CD4-positive, alpha-beta T cell (primary cell): ENCODE data around the gene TUBAL3. TPM values are rescaled to one million over a fixed set of nuclear protein-coding genes. Genes with fewer than 3 reads are reported as not detected.

Source experiments
- ATAC-seq: fragments of 200-7000 bp; cut with Tn5 transposase; one replicate; pipeline ENCODE4 v1.10.0; 2022; ENCODE audit warnings: mild to moderate bottlenecking; ENCODE audit not compliant: poor library complexity
- CTCF ChIA-PET: fragments of 350-600 bp; sonication (Branson Sonifier 250); formaldehyde crosslinking; loops from one replicate; lab custom pipeline; 2021; ENCODE audit warnings: antibody characterized with exemption, inconsistent platforms; lab: Charles Lee
- POLR2A ChIA-PET: fragments of 350-600 bp; sonication (Branson Sonifier 250); formaldehyde crosslinking; loops from one replicate; lab custom pipeline; 2021; ENCODE audit warnings: antibody characterized with exemption, inconsistent platforms; lab: Charles Lee
- DNase-seq, 14 experiments: peaks; one replicate each; pipeline ENCODE4 v3.0.0-alpha.2; 2013 to 2020; ENCODE audit warnings: mixed read lengths in 2 of 14
- H3K27ac ChIP-seq, 2 donors: one replicate each; pipeline versions ENCODE4 v1.5.1 to v1.7.0; 2013; ENCODE audit warnings: low read length in 2 of 2, low read depth in 1 of 2, mild to moderate bottlenecking in 1 of 2
- H3K27me3 ChIP-seq, 2 experiments: 1 replicate in 1 of 2; 2 replicates in 1 of 2; pipeline versions ENCODE4 v1.6.1 to v1.7.0; 2013; ENCODE audit warnings: low read length in 2 of 2, control low read depth in 1 of 2, mild to moderate bottlenecking in 1 of 2, moderate library complexity in 1 of 2; ENCODE audit not compliant: insufficient read depth in 2 of 2, control insufficient read depth in 1 of 2
- H3K36me3 ChIP-seq: one replicate; pipeline ENCODE4 v1.6.1; 2013; ENCODE audit warnings: low read length, control low read depth; ENCODE audit not compliant: insufficient read depth
- H3K4me1 ChIP-seq: one replicate; pipeline ENCODE4 v1.6.1; 2013; ENCODE audit warnings: low read length, control low read depth; ENCODE audit not compliant: insufficient read depth
- H3K4me3 ChIP-seq: one replicate; pipeline ENCODE4 v1.5.1; 2013; ENCODE audit warnings: mild to moderate bottlenecking, low read length, moderate library complexity
- H3K9me3 ChIP-seq, 2 experiments: 1 replicate in 1 of 2; 2 replicates in 1 of 2; pipeline versions ENCODE4 v1.6.1 to v1.7.0; 2013; ENCODE audit warnings: low read length in 2 of 2, mild to moderate bottlenecking in 2 of 2, control low read depth in 1 of 2, moderate library complexity in 1 of 2; ENCODE audit not compliant: control insufficient read depth in 1 of 2, insufficient read depth in 1 of 2
- H3K27ac Mint-ChIP-seq: one replicate; pipeline ENCODE4 v1.8.0; 2020; ENCODE audit warnings: mixed read lengths
- H3K27me3 Mint-ChIP-seq: one replicate; pipeline ENCODE4 v1.8.0; 2021; ENCODE audit warnings: mixed read lengths
- H3K36me3 Mint-ChIP-seq: one replicate; pipeline ENCODE4 v1.8.0; 2021; ENCODE audit warnings: low read depth, mixed read lengths
- H3K4me1 Mint-ChIP-seq: one replicate; pipeline ENCODE4 v1.8.0; 2021; ENCODE audit warnings: low read depth, mixed read lengths
- H3K4me3 Mint-ChIP-seq: one replicate; pipeline ENCODE4 v1.8.0; 2020; ENCODE audit warnings: mild to moderate bottlenecking, mixed read lengths
- H3K9me3 Mint-ChIP-seq: one replicate; pipeline ENCODE4 v1.8.0; 2020; ENCODE audit warnings: mixed read lengths
- CTCF ChIP-seq: fragments of 200-600 bp; IDR thresholded peaks from one replicate; pipeline ENCODE4 v1.8.0; 2022; ENCODE audit warnings: antibody characterized with exemption, mild to moderate bottlenecking
- intact Hi-C, 2 experiments: fragments of 100-400 bp; cut with DNase I in 1 of 2; cut with micrococcal nuclease in 1 of 2; formaldehyde crosslinking; loops; one replicate each; pipeline versions ENCODE4 v1.15.1 to v1.9.0; 2023 to 2025; cut with DNase I, micrococcal nuclease
- total RNA-seq, 174 experiments: library from RNA in 2 of 174; stranded (reverse) in 2 of 174; gene quantifications; one replicate each; pipeline ENCODE4 v1.2.3 and lab custom pipeline; 2021 to 2026

Gene TUBAL3
- total RNA-seq, 2 experiments from 2014 or later = not detected

- ChIA-PET POLR2A (no interaction called here), CTCF (interaction anchor here (1.2 kb wide), 1 partner anchor 15 kb away, joined by 3 read pairs; no protein-coding TSS in a partner anchor)
These were observed 5.3 kb downstream of the TUBAL3 start for GRCh38 chr10:5399332-5399731.

GRCh38 chr10:5396556-5397300 is 7.9 kb downstream of the TUBAL3 start:
- no peaks in the 10 kb centered on the region for H3K36me3 ChIP-seq
- no peak overlapping the region for H3K27ac Mint-ChIP-seq
- peaks cover 18% of the 10 kb centered on the region for H3K27me3 Mint-ChIP-seq
- no peak for DNase-seq
- no peaks in the 10 kb centered on the region for H3K4me1 Mint-ChIP-seq
- H3K9me3 ChIP-seq = peaks cover 4% of the 10 kb centered on the region in 2 experiments
- no peak overlapping the region for H3K4me3 ChIP-seq
- TF ChIP-seq CTCF = no peak
- H3K27ac ChIP-seq = no peak overlapping the region
- CTCF ChIA-PET = interaction anchor here (1.2 kb wide), 1 partner anchor 12 kb away, joined by 4 read pairs; no protein-coding TSS in a partner anchor
- POLR2A ChIA-PET = no interaction called here
- intact Hi-C loops = no loop called here
- ATAC-seq = no peak
- peaks cover 0 to 8% of the 10 kb centered on the region in 2 experiments for H3K27me3 ChIP-seq
- peaks cover 2% of the 10 kb centered on the region for H3K9me3 Mint-ChIP-seq
- H3K4me1 ChIP-seq = no peaks in the 10 kb centered on the region
- no peak overlapping the region for H3K4me3 Mint-ChIP-seq
- H3K36me3 Mint-ChIP-seq = no peaks in the 10 kb centered on the region

More at GRCh38 chr10:5399332-5399731, 5.3 kb downstream of the TUBAL3 start:
- no peak for ATAC-seq
- Histone ChIP-seq H3K27me3 (peaks cover 0 to 8% of the 10 kb centered on the region in 2 experiments), H3K36me3 (no peaks in the 10 kb centered on the region), H3K9me3 (no peaks in the 10 kb centered on the region), H3K27ac (no peak overlapping the region), H3K4me3 (no peak overlapping the region), H3K4me1 (no peaks in the 10 kb centered on the region)
- no peaks in the 10 kb centered on the region for H3K36me3 Mint-ChIP-seq
- H3K9me3 Mint-ChIP-seq = no peaks in the 10 kb centered on the region
- intact Hi-C loops = no loop called here
- peaks cover 18% of the 10 kb centered on the region for H3K27me3 Mint-ChIP-seq
- no peaks in the 10 kb centered on the region for H3K4me1 Mint-ChIP-seq
- no peak overlapping the region for H3K4me3 Mint-ChIP-seq
- no peak overlapping the region for H3K27ac Mint-ChIP-seq
- DNase-seq = no peak
- no peak for TF ChIP-seq CTCF

- ATAC-seq = no peak
These were observed 9.5 kb downstream of the TUBAL3 start for GRCh38 chr10:5395168-5395567.

More at GRCh38 chr10:5395168-5395567, 9.5 kb downstream of the TUBAL3 start:
- TF ChIP-seq CTCF = no peak
- Mint-ChIP-seq H3K4me1 (no peaks in the 10 kb centered on the region), H3K9me3 (peaks cover 7% of the 10 kb centered on the region), H3K27me3 (peaks cover 18% of the 10 kb centered on the region), H3K4me3 (no peak overlapping the region), H3K36me3 (no peaks in the 10 kb centered on the region), H3K27ac (no peak overlapping the region)
- POLR2A ChIA-PET = no interaction called here
- DNase-seq = no peak
- CTCF ChIA-PET = no interaction called here
- Histone ChIP-seq H3K27ac (no peak overlapping the region), H3K36me3 (no peaks in the 10 kb centered on the region), H3K27me3 (peaks cover 0 to 8% of the 10 kb centered on the region in 2 experiments), H3K9me3 (peaks cover 4 to 19% of the 10 kb centered on the region in 2 experiments), H3K4me3 (no peak overlapping the region), H3K4me1 (no peaks in the 10 kb centered on the region)
- intact Hi-C loops = no loop called here
